ENCODE measurements around the gene ARHGAP24.

The ARHGAP24 gene

GRCh38 chr4:85446141-85446861 lies 28.6 kb upstream of the ARHGAP24 start:
- TF ChIP-seq TAF1 (IDR thresholded peaks at IDR 0.05; ENCODE audit: borderline replicate concordance, insufficient read depth, low read length) (no peak), FOXP2 (optimal IDR thresholded peaks at IDR 0.05; ENCODE audit: borderline replicate concordance, extremely low read depth, extremely low read length, insufficient read depth) (no peak), POLR2AphosphoS5 (IDR thresholded peaks at IDR 0.05; ENCODE audit: low read depth, low read length) (no peak), SIN3A (IDR thresholded peaks at IDR 0.05; ENCODE audit: borderline replicate concordance, insufficient read depth, low read length) (no peak), REST (IDR thresholded peaks at IDR 0.05; ENCODE audit: insufficient read depth in 1 of 2, low read depth in 2 of 2, low read length in 2 of 2) (no peak)

DNA sequence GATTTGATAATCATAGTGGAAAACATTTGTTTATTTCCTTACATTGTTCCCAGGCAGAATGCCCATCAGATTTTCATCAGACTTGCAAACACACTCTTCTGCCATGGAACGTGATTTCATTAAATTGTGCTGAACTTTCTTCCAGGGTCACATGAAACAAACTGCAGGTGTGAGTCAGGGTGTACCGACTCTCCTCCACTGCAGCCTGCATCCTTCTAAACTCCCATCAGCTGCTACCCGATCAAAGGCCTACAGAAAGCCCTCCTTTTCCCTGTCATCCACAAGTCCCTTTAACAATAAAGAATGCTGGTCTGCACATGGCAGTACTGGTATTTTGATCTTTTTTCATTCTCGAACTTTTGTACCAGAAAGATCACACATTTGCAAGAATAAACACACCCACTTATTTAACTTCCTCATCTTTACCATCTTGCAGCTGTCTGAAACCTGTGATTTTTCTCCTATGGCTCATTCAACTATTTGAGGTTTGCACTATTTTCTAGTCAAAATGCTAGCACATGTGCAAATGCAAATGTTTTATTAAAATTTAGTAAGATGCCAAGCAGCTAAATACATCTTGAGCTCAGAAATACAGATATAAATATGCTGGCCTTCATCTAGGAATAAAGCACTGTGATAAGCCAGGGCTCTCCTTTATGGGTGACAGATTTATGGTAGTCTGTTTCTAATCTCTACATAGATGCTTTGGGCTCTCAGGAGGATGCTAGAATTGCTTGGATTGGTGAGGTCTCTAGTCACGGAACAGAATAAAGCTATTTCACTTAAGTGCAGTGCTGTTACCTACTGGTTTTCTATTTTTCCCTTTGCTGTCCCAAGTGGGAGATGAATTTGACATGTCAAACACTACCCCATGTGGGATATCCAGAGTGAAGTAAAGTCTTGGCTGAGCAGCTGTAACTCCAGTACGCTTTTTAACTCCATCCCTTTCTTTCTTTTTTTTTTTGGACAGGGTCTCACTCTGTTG lies 25.8 kb upstream of the ARHGAP24 start:
- TF ChIP-seq TAF1 (IDR thresholded peaks at IDR 0.05; ENCODE audit: borderline replicate concordance, insufficient read depth, low read length) (no peak), SIN3A (IDR thresholded peaks at IDR 0.05; ENCODE audit: borderline replicate concordance, insufficient read depth, low read length) (no peak), POLR2AphosphoS5 (IDR thresholded peaks at IDR 0.05; ENCODE audit: low read depth, low read length) (no peak), REST (IDR thresholded peaks at IDR 0.05; ENCODE audit: insufficient read depth in 1 of 2, low read depth in 2 of 2, low read length in 2 of 2) (no peak), FOXP2 (optimal IDR thresholded peaks at IDR 0.05; ENCODE audit: borderline replicate concordance, extremely low read depth, extremely low read length, insufficient read depth) (no peak)

DNA sequence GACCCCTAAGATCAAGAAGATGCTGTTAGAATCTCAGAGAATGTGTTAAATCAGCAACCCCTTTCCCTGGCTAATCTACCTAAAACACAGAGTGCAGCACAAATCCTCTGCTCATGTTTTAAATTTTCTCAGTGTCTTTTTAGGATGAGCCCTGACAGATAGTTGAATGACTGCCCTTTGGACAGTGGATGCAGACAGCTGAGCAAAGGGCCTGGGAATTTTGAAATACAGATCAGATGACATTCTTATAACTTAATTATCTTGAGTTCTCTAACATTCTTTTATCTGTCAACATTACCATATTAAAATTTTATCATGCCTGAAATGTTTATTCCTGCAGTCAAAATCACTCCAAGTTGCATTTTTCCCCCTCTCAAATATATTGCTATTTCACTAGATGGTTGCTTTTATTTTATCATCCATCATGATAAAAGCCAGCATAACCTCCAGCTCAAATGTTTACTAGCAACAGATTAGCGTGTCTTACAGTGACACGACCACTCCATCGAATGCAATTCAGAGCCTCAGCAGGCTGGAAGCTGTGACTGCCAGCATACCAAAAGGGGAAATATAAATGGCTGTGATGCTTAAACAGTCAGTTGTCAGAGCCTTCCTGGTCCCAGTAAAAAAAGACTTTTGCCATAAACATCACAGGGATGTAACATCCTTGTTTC lies 22.8 kb upstream of the ARHGAP24 start:
- TF ChIP-seq REST (IDR thresholded peaks at IDR 0.05; ENCODE audit: insufficient read depth in 1 of 2, low read depth in 2 of 2, low read length in 2 of 2) = no peak
- no peak for TF ChIP-seq POLR2AphosphoS5 (IDR thresholded peaks at IDR 0.05; ENCODE audit: low read depth, low read length)
- TF ChIP-seq TAF1 (IDR thresholded peaks at IDR 0.05; ENCODE audit: borderline replicate concordance, insufficient read depth, low read length) = no peak
- no peak for TF ChIP-seq FOXP2 (optimal IDR thresholded peaks at IDR 0.05; ENCODE audit: borderline replicate concordance, extremely low read depth, extremely low read length, insufficient read depth)
- TF ChIP-seq SIN3A (IDR thresholded peaks at IDR 0.05; ENCODE audit: borderline replicate concordance, insufficient read depth, low read length) = no peak

DNA sequence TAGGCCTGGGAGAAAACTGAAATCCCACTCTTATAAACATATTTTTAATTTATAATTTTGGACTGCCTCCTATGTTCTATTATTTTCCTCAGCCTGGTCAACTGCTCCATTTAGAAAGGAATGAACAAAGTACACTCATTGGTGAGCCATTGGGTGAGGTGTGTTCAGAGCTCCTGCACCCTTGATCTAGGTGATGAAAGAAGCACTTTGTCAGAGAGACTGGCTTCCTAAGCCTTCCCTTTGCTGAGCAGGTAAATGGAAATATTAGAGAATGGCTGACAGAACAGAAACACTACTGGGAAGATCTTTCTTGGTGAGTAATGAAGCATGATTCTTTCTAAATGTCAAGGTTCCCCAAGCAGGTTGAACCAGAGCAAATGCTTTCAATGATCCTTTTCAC lies 19.0 kb upstream of the ARHGAP24 start:
- TF ChIP-seq POLR2AphosphoS5 (IDR thresholded peaks at IDR 0.05; ENCODE audit: low read depth, low read length) (no peak), TAF1 (IDR thresholded peaks at IDR 0.05; ENCODE audit: borderline replicate concordance, insufficient read depth, low read length) (no peak), FOXP2 (optimal IDR thresholded peaks at IDR 0.05; ENCODE audit: borderline replicate concordance, extremely low read depth, extremely low read length, insufficient read depth) (no peak), SIN3A (IDR thresholded peaks at IDR 0.05; ENCODE audit: borderline replicate concordance, insufficient read depth, low read length) (no peak), REST (IDR thresholded peaks at IDR 0.05; ENCODE audit: insufficient read depth in 1 of 2, low read depth in 2 of 2, low read length in 2 of 2) (no peak)
